ENCODE results near the gene GLG1.

GRCh38 chr16:74578433-74578832 lies 28.5 kb downstream of the GLG1 start:
- TF ChIP-seq YY1 (IDR thresholded peaks at IDR 0.05; ENCODE audit: low read depth) (no peak), NFIC (IDR thresholded peaks at IDR 0.05) (no peak), EGR1 (IDR thresholded peaks at IDR 0.05) (no peak), REST (IDR thresholded peaks at IDR 0.05; ENCODE audit: low read depth) (no peak), CEBPB (IDR thresholded peaks at IDR 0.05) (no peak), TAF1 (IDR thresholded peaks at IDR 0.05; ENCODE audit: low read depth) (no peak), MAX (IDR thresholded peaks at IDR 0.05) (no peak), FOXM1 (IDR thresholded peaks at IDR 0.05; ENCODE audit: borderline replicate concordance, low read depth) (no peak), EP300 (IDR thresholded peaks at IDR 0.05; ENCODE audit: borderline replicate concordance) (no peak)
